ENCODE measurements around the gene DSCAML1.

Gene DSCAML1

GRCh38 chr11:117731722-117732290 lies 65.2 kb downstream of the DSCAML1 start:
- no peak for TF ChIP-seq CTCF (IDR thresholded peaks at IDR 0.05; ENCODE audit: low read depth, low read length)
- no peaks in the 10 kb centered on the region for H3K27me3 ChIP-seq (ENCODE audit: insufficient read depth, low read depth, severe bottlenecking)
- no peak overlapping the region for H3K27ac ChIP-seq
- no peaks in the 10 kb centered on the region for H3K36me3 ChIP-seq
- H3K4me3 ChIP-seq (ENCODE audit: low read depth, low read length), result no peak overlapping the region
- no peaks in the 10 kb centered on the region for H3K9me3 ChIP-seq (ENCODE audit: severe bottlenecking)
- DNase-seq, result no peak

- TF ChIP-seq CTCF (IDR thresholded peaks at IDR 0.05; ENCODE audit: low read depth, low read length), result no peak
- Histone ChIP-seq H3K9me3 (ENCODE audit: severe bottlenecking) (no peaks in the 10 kb centered on the region), H3K4me3 (ENCODE audit: low read depth, low read length) (no peak overlapping the region), H3K36me3 (no peaks in the 10 kb centered on the region), H3K27ac (no peak overlapping the region), H3K27me3 (ENCODE audit: insufficient read depth, low read depth, severe bottlenecking) (no peaks in the 10 kb centered on the region)
- DNase-seq, result no peak
Observed at GRCh38 chr11:117730208-117730800, 66.7 kb downstream of the DSCAML1 start.

- H3K9me3 ChIP-seq (ENCODE audit: severe bottlenecking), result no peaks in the 10 kb centered on the region
- H3K27me3 ChIP-seq (ENCODE audit: insufficient read depth, low read depth, severe bottlenecking), result no peaks in the 10 kb centered on the region
- TF ChIP-seq CTCF (IDR thresholded peaks at IDR 0.05; ENCODE audit: low read depth, low read length), result no peak
- no peaks in the 10 kb centered on the region for H3K36me3 ChIP-seq
- H3K4me3 ChIP-seq (ENCODE audit: low read depth, low read length), result no peak overlapping the region
- DNase-seq, result no peak
- H3K27ac ChIP-seq, result no peak overlapping the region
Observed at GRCh38 chr11:117725048-117725734, 71.8 kb downstream of the DSCAML1 start.

- no peaks in the 10 kb centered on the region for H3K9me3 ChIP-seq (ENCODE audit: severe bottlenecking)
- H3K36me3 ChIP-seq, result no peaks in the 10 kb centered on the region
- TF ChIP-seq CTCF (IDR thresholded peaks at IDR 0.05; ENCODE audit: low read depth, low read length), result no peak
- DNase-seq, result no peak
- H3K4me3 ChIP-seq (ENCODE audit: low read depth, low read length), result no peak overlapping the region
- H3K27me3 ChIP-seq (ENCODE audit: insufficient read depth, low read depth, severe bottlenecking), result no peaks in the 10 kb centered on the region
- no peak overlapping the region for H3K27ac ChIP-seq
Observed at GRCh38 chr11:117724621-117725020, 72.4 kb downstream of the DSCAML1 start.

DNA sequence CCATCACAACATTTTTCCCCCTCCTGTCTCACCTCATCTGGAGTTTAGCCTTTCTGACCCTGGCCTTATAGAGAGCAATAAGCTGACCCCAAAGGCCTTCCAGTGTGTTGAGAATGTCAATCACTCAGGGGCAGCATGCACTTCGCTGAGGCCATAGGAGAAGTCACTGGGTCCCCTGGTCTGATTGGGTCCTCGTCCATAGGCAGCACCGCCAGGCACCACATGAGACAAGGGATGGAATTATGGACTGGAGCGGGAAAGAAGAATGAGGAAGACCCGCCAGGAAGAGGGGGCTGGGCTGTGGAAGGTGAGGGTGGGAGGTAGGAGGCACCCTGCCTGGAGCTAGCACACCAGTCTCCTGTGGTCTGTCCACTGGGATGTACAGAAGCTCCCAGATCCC lies 72.9 kb downstream of the DSCAML1 start:
- no peak for DNase-seq
- Histone ChIP-seq H3K36me3 (no peaks in the 10 kb centered on the region), H3K27ac (no peak overlapping the region), H3K4me3 (ENCODE audit: low read depth, low read length) (no peak overlapping the region), H3K9me3 (ENCODE audit: severe bottlenecking) (no peaks in the 10 kb centered on the region), H3K27me3 (ENCODE audit: insufficient read depth, low read depth, severe bottlenecking) (no peaks in the 10 kb centered on the region)
- no peak for TF ChIP-seq CTCF (IDR thresholded peaks at IDR 0.05; ENCODE audit: low read depth, low read length)

Measured in WERI-Rb-1 (cell line).